B cell (primary cell): ENCODE data around the gene KCTD13.

Experiments used
- EZH2 ChIP-seq: IDR thresholded peaks from 2 replicates; pipeline ENCODE4 v1.6.1; 2012; ENCODE audit warnings: borderline replicate concordance, low read depth, mild to moderate bottlenecking, moderate library complexity, low read length; ENCODE audit not compliant: insufficient read depth, poor library complexity, severe bottlenecking
- TF ChIP-seq, protein P1 (sequence below): fragments of 200-600 bp; IDR thresholded peaks from one replicate; pipeline ENCODE4 v1.8.0; 2022; ENCODE audit warnings: antibody characterized with exemption, mild to moderate bottlenecking

DNA sequence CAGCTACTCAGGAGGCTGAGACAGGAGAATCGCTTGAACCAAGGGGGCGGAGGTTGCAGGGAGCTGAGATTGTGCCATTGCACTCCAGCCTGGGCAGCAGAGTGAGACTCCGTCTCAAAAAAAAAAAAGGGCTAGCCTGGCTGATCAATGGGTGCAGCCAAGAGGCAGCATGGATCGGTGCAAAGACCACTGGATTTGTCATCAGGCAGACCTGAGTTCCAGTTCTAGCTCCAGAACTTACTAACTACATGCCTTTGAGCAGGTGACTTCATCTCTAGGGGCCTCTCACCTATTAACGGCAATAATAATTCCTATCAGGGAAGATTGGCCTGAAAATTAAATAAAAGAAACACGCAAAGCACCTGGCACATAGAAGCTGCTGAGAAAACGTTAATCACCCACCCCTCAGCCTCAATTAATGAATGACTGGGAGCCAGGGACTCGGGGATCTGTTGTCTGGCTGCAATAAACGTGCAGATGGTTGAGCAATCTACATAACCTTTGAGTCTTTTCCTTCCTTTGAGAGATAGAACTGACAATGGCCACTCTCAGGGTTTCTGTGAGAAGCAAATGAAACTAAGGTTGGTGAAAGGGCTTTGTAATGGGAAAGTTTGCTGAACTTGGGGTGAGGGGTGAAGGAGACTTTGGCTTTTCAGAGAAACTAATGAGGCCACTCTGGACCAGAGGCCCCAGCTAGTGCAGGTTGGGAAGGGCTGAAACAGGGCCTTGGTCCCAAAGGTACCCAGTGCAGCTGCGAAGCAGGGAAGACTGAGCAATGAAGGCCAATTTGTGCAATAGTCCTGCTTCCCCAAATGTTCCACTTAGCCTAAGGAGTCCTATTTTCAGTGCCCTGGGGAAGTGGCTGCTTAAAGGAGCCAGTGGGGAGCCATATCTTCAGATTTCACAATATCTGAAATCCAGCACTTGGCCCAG, 34.2 kb downstream of the KCTD13 start:
- TF ChIP-seq, protein P1, sequence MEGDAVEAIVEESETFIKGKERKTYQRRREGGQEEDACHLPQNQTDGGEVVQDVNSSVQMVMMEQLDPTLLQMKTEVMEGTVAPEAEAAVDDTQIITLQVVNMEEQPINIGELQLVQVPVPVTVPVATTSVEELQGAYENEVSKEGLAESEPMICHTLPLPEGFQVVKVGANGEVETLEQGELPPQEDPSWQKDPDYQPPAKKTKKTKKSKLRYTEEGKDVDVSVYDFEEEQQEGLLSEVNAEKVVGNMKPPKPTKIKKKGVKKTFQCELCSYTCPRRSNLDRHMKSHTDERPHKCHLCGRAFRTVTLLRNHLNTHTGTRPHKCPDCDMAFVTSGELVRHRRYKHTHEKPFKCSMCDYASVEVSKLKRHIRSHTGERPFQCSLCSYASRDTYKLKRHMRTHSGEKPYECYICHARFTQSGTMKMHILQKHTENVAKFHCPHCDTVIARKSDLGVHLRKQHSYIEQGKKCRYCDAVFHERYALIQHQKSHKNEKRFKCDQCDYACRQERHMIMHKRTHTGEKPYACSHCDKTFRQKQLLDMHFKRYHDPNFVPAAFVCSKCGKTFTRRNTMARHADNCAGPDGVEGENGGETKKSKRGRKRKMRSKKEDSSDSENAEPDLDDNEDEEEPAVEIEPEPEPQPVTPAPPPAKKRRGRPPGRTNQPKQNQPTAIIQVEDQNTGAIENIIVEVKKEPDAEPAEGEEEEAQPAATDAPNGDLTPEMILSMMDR = no peak
- TF ChIP-seq EZH2 = no peak
